ENCODE measurements around the gene CCN5.
"Not testable (repeated sequence)": the region's sequence is repeated elsewhere in the genome, so short reads cannot be mapped to it uniquely, and the experiment has no call there.

Gene CCN5

DNA sequence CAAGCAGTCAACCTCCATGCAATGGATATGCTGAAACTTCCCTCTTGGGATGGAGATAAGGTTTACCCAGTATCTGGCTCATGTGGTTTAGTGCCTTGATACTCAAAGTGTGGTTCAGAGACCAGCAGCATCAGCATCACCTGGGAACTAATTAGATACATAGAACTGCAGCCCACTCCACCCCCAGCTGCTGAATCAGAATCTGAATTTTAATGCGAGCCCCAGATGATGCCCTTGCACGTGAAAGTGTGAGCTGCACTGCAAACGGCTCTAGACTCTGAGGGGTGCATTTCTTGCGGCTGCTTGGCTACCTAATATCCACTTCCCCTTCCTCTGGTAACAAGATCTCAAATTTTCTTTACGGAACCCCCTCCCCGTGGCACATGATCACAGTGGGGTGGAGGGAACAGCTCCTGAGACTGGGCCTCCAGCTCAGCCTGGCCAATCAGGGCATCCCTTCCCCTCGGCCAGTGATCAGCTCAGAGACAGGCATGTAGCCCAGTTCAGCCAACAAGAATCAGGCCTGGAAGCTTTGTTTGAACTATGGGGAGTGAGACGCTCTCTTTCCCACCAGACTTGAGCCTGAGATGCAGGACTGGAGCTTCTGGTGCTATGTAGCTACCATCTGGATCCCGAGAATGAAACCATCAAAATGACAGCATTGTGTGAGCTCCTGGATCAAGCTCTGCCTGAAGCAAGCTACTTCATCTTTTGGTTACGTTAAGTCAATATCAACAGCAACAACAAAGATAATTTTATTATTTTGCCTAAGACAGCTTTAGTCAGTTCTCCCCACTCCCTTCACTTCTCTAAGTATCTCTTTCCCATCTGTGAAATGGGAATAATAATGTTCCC lies 43.3 kb downstream of the CCN5 start:
- no peak for DNase-seq (ENCODE audit: low spot score)

DNA sequence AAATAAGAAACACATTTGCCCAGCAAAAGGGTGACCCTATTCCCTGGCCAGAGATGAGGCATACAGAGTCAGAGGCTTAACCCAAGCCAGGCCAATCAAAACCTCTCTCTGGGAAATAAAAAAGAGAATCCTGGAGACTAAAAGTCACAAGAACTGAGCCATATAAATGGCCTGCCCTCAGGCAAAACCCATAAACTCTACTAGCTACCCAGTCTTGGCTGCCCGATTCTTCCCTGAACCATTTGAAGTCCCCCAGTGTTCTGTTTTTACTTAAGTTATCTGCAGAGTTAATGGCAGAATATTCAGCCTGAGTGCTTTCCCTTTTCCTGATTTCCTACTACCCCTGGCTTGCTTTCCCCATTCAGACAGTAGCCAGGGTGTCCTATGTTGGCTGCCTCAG lies 44.4 kb downstream of the CCN5 start:
- no peak for DNase-seq (ENCODE audit: low spot score)

DNA sequence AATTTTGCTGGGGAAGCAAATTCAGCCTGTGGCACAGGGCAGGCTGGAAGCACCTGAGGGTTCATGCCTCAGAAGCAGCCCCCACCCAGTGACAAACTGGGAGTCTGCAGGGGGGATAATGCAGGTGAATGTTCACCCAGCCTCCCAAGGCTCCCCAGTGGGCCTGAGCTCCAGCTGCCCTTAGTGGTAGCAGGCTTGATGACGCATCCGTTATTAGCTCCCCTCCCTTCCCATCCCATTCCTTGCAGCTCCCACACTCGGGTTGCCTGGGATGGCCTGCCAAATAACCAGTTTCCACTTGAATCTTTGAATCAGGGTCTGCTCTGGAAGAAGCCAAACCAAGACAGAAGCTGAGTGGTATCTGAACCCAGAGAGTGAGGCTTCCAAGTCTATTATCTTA lies 46.3 kb downstream of the CCN5 start:
- no peak for DNase-seq (ENCODE audit: low spot score)

DNA sequence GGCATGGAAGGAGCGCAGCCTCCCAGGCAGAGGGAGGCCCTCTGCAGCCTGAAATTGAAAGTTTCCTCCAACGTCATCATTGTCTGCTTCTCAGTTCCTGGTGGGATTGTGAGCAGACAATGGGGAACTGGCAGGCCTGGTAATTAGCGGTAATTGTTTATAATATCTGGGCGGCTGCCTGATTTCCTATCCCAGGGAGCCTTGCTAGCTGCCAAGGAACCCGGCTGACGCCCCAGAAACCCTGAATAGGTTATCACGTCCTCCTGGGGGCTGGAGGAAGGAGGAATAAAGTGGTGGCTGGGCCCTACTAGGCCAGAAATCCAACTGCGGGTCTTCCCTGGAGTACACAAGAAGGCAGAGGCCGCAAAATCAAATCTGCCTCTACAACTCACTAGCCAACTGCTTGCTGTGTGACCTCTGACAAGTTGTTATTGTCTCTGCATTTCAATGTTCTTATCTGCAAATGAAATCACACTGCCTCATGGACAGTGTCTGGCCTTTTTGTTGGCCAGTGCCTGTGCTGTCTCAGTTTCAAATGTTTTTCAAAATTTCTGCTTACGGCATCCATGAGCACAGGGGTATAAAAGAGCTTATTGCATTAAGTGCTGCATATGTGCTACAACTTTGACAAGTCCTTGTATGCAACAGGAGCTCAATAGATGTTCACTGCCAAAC lies 47.4 kb downstream of the CCN5 start:
- DNase-seq (ENCODE audit: low spot score): no peak

DNA sequence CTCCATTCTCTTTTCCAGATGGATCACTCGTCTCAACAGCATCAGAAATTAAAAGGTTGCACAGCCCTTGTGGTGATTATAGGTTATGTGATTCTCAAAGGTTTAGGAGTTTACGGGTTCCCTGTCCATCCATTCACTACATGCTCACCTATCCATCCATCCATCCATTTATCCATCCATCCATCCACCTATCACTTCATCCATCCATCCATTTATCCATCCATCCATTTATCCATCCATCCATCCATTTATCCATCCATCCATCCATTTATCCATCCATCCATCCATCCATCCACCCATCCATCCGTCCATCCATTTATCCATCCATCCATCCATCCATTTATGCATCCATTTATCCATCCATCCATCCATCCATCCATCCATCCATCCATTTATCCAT lies 48.6 kb downstream of the CCN5 start:
- not testable (repeated sequence) for DNase-seq (ENCODE audit: low spot score)

DNA sequence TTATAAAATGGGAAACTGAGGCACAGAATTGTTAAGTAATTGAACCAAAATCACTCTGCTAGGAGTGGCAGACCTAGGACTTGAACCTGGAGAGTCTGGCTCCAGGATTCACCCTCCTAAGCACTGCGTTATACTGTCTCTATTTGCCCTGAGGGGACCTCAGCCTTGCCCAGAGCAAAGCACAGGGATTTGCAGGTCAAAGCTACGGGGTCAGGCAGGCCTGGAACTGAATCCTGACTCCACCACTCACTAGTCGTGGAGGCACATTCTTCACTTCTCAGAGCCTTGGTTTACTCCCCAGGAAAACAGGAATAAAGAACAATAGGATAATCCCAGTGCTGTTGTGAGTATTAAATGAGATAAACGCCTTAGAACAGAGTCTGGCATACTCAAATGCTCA lies 49.9 kb downstream of the CCN5 start:
- DNase-seq (ENCODE audit: low spot score): no peak

DNA sequence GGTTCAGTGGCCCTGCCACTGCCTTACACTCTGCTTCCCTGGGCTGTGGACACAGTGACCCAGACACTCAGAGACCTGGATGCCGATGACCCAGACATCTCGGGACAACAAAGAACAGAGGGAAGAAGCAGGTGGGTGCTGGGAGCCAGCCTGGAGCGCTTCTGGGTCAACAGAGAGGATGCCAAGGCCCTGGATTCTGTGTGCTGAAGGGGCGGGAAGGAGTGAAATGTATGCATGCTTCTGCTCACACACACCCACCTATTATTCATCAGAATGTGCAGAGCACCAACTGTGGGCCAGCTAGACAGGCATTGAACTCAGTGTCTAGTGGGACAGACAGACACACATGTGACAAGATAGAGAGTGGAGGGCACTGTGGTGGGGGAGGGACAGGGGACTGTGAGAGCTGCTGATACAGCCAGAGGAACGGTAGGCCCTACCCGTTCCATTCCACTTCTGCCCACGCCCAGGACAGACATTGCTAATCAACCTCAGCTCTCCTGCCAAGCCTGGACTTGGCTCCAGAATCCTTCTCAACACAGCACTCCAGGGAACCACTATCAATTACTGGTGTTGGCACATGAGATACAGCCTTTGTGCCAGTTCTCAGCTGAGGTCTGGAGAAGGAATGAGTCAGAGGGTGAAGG lies 50.7 kb downstream of the CCN5 start:
- no peak for DNase-seq (ENCODE audit: low spot score)

DNA sequence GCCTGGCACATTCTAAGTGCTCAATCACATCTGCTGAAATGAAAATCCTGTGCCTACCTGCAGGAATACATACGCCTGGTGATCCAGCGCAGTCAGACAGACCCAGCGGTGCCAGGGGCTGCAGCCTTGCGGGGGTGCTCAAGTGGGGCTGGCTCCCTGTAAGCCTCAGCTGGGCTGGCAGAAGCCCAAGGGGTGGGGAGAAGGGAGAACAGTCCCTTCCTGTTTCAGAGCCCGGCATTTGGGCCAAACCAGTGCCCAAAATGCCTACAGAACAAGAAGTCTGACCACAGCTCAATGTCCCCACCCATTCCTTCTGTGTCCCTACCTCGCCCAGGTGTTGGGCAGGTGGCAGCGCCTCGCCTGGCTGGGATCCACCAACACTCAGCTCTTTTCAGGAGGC lies 53.1 kb downstream of the CCN5 start:
- DNase-seq (ENCODE audit: low spot score): no peak

DNA sequence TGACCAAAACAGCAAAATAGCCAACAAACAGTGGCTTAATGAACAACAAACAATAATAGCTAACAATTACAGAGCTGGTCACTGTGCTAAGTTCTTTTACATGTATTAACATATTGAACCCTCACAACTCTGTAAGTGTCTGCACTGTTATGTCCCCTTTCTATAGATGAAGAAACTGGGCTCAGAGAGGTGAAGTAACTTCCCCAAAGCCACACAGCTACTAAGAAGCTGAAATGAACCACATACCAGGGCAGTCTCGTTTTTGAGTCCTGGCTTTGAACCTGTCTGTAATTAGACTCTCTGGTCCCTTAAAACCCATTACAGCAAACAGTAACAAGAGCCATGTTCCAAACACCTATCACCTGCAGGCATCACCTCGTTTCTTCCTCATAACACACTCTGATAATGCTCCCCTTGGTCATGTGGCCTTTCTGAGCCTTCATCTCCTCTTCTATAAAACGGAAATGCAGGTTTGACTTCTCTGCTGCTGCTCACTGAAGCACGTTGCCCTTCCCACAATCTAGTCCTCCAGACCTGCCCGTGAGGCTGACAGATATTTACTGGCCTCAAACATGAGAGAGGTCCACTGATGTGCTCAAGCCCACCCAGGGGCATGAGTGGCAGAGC lies 53.8 kb downstream of the CCN5 start:
- no peak for DNase-seq (ENCODE audit: low spot score)

DNA sequence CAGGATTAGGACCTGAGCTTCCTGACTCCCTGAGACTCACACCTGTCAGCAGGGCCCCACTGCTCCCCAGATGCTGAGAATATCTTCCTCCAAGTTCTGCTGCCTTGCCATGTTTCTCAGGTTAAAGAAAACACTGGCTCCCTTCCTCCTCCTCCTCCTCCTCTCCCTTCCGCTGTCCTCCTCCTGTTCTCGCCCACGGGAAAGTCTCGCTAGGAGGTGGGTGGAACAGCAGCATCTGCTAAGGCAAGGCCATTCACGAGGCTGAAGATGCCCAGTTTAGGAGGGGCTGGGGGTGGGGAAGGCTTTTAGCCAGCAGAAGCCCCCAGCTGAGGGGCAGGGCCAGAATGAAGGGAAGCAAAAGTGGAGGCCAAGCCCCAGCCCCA lies 54.3 kb downstream of the CCN5 start:
- DNase-seq (ENCODE audit: low spot score): no peak

DNA sequence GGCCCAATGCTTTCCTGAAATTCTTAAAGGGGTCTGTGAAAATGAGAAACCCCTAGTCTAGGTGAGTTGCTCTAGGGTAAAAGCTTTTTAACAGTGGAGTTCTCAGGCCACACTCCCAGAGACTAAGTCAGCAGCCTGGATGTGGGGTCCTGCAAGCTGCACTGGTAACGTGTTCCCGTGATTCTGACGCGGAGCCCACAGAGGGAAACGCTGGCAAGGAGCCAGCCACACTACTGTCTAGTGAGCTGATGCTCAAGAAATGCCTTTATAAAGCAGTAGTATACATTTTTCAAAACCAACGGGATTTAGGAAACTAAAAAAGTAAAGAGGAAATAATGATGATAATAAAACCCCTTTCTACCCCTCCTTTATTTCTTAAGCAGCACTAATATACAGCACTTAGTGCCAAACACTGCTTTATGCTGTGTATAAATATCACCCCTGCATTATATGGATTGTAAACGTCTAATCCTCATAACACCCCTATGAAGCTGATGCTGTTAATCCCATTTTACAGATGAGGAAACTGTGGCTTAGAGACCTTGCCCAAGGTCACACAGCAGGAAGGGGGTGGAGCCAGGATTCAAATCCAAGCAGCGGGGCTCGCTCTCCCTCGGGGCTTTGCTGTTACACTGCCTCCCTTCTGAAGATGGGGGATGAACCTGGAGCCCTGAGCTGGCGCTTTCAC lies 55.5 kb downstream of the CCN5 start:
- DNase-seq (ENCODE audit: low spot score): no peak

DNA sequence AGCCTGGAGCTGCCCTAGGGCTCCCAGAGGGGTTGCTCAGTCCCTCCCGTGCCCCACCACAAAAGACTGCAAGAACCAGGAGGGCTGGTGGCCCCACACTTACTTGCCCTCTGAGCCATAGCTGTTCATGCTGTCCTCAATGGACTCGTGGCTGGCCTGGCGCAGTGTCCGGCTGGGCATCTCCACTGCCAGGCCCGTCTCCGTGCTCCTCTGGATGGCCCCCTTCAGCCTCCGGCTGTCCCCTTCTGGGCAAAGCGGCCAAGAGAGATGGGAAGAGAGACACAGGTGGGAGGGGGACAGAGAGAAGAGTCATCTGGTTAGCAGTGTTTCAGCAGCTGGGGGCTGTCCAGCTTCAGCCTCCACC lies 56.0 kb downstream of the CCN5 start:
- DNase-seq (ENCODE audit: low spot score): no peak

DNA sequence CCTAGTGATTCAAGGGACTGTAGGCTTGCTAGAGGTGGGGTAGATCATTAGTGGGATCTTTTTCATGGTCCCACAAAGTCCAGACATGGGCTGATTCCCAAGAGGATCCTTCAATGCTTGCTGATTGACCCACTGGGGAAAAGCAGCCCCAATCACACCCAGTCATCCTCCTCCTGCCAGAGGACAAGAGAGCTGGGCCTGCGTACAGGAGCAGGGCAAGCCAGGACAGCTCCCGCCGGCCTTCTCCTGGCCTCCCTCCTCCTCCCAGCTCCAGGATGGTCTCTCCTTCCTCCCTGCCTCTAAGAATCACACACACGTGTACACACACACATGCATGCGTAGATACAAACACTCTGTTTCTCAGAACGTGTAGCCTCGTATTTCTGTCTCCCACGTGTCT lies 57.5 kb downstream of the CCN5 start:
- no peak for DNase-seq (ENCODE audit: low spot score)

DNA sequence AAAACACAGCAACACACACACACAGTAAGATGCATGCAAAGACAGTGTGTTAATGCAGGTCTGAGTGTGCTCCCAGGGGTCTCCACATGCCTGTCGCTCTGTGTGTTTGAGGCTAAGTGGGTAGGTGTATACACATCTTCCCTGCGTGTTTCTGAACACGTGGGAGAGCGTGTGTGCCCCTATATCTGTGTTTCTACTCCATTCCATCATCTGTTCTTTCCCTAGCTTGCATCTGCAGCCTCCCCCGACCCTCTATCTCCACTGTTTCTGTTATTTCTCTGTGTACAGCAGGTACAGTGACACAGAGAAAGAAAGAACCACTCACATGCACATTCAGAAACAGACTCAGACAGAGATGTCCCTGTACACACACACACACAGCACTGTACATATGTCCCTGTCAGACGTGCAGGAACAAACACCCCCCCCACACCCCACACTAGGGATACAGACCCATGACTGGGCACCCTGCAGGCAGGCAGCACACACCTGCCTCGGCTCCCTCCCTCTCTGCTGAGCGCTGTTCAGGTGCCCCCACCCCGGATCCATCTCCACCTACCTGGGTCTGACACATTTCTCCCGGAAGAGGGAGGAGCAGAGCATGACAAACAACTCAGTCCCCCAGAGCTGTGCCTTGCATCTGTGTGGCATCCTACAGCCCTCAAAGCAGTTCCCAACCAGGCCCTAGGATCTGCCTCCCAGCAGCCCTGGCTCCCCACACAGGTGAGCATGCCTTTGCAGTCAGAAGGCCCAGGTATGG lies 58.1 kb downstream of the CCN5 start:
- no peak for DNase-seq (ENCODE audit: low spot score)

DNA sequence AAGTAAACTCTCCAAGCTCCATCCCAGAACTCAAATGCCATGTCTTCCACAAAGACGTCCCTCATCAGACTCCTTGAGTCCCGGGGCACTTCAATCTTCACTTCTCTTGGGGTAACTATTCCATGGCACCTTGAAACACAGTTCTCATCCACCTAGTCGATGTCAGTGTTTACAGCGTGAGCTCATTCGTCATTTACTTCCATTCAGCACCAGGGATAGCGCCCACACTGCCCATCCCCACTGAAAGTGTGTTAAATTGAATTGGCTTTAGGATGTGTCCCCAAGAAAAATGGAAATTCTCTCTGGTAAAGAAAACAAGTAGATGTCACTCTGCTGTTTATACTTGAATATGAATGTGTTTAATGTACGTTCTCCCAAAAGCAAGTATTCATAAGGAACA lies 61.8 kb downstream of the CCN5 start:
- DNase-seq (ENCODE audit: low spot score): no peak

Measured in kidney capillary endothelial cell (primary cell).